ENCODE measurements around the gene ARHGAP33. TPM values are rescaled to one million over a fixed set of nuclear protein-coding genes. Genes with fewer than 3 reads are reported as not detected.
A peak's percentile ranks its signal among the peaks of the same experiment; 100 is the strongest.

The ARHGAP33 gene
- total and polyA plus RNA-seq, 2 of the 4 experiments (the other 2 are of a cell fraction) = 0.72 to 11.9 TPM

DNA sequence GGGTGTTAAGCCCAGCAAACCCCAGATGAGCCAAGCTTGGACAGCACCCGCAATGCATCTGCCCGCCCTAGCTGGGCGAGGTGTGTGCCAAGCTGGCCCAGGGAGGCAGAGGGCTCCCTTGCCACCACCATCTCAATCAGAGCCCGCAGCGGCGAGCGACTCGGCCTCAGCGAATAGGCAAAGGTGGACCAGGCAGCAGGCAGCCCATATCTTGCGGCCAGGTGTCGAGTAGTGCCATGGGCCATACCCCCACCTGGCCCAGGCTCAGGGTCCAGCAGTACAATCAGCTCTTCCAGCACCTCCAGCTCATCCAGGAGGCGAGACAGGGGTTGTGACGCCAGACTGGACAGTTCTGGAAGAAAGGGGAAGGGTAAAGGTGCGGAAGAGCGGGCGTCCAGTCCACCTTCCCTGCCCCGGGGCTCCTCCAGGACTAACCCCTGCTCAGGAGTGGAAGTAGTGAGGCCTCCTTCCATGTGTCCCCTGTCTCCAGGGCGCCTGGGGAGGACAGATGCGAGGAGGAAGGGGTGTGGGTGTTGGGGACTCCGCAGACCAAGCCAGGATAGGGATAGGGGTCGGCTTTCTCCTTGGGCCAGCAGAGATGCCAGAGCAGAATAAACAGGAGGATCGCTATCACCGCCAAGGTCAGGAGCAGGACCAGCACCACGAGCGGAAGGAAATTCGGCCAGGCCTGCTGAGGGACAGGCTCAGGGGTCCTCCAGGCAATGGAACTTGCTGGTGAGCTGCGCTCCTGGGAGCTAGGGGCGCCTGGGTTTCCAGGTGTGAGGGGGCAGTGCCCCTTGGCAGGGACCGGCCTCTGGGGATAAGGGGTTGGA, 35.9 kb upstream of the ARHGAP33 start:
- Histone ChIP-seq H3K4me3 (ENCODE audit: insufficient read depth, low read depth, low read length) (no peak overlapping the region), H2AFZ (replicated peaks; ENCODE audit: low read length, poor library complexity) (peak overlapping the region; percentile 93), H2BK5ac (ENCODE audit: low read depth, low read length, poor library complexity, severe bottlenecking) (no peak overlapping the region), H3K56ac (ENCODE audit: extremely low read depth, insufficient read depth, low read length) (no peak overlapping the region), H2AK9ac (replicated peaks; ENCODE audit: low read depth, low read length, poor library complexity) (peak overlapping the region; percentile 3), H4K8ac (ENCODE audit: low read depth in 2 of 2, low read length in 2 of 2) (no peak overlapping the region), H3K79me1 (ENCODE audit: low read depth in 1 of 2, low read length in 2 of 2) (peaks cover 0 to 18% of the 10 kb centered on the region in 2 experiments; a peak in 2 of 4 replicates), H3K23ac (ENCODE audit: low read depth, low read length) (no peak overlapping the region), H2BK15ac (ENCODE audit: low read depth, low read length) (no peak overlapping the region), H3K4ac (ENCODE audit: low read depth, low read length) (no peak overlapping the region), H2AK5ac (ENCODE audit: low read depth, low read length) (no peak overlapping the region), H4K5ac (ENCODE audit: low read depth, low read length) (no peak overlapping the region), H3K18ac (ENCODE audit: low read depth, low read length) (no peak overlapping the region), H3K9me3 (ENCODE audit: control insufficient read depth, insufficient read depth, low read length) (no peaks in the 10 kb centered on the region), H2BK120ac (ENCODE audit: low read depth, low read length) (no peak overlapping the region), H3K9me1 (ENCODE audit: insufficient read depth, low read length) (peaks cover 5% of the 10 kb centered on the region; the same call in 1 of the 2 replicates), H3K4me1 (ENCODE audit: control insufficient read depth, insufficient read depth, low read length) (0 out of 2 replicates have a peak, but pooled peaks cover 3% of the 10 kb centered on the region), H3K14ac (replicated peaks; ENCODE audit: low read depth, low read length) (no peak overlapping the region), H3K4me2 (ENCODE audit: low read depth, low read length) (no peak overlapping the region; the same call in 1 of the 2 replicates), H3K9ac (ENCODE audit: low read depth, low read length) (no peak overlapping the region), H3K27ac (ENCODE audit: insufficient read depth, low read length) (no peak overlapping the region), H3K36me3 (ENCODE audit: control insufficient read depth, insufficient read depth, low read length) (peaks cover 39% of the 10 kb centered on the region), H4K20me1 (ENCODE audit: insufficient read depth, low read length) (no peaks in the 10 kb centered on the region; the same call in 1 of the 2 replicates), H2BK20ac (ENCODE audit: low read depth, low read length) (no peak overlapping the region), H4K91ac (ENCODE audit: insufficient read depth, low read depth, low read length) (no peak overlapping the region), H3K27me3 (ENCODE audit: control insufficient read depth, insufficient read depth, low read length) (no peaks in the 10 kb centered on the region)
- no TSS peak for BruUV-seq (replicated peaks)
- POLR2A ChIA-PET (ENCODE audit: unreplicated experiment) = no interaction called here
- no peak for DNase-seq
- dilution Hi-C loops (cut with HindIII; ENCODE audit: low sequenced_read_pairs, unreplicated experiment) (no loop called here), in situ Hi-C loops (cut with MboI; ENCODE audit: low sequenced_read_pairs) (no loop called here), intact Hi-C loops (cut with micrococcal nuclease) (no loop called here)
- WGBS, 2 experiments (ENCODE audit: extremely low coverage in 2 of 2, insufficient read length in 1 of 2) = 43% methylated on average over 3 of the region's 29 CpGs; no CpG with 5 or more reads in 1 of the 2 experiments
- CTCF ChIA-PET = interaction anchor here (1.2 kb wide), 1 partner anchor 9 kb away, joined by 5 read pairs; no protein-coding TSS in a partner anchor
- no peak for ATAC-seq (ENCODE audit: low read depth)
- TF ChIP-seq RFX5 (IDR thresholded peaks at IDR 0.05; ENCODE audit: low read depth, low read length) = no peak
- TF ChIP-seq RAD21 (IDR thresholded peaks at IDR 0.05; ENCODE audit: low read length) = no peak
- no peak for TF ChIP-seq SMC3 (IDR thresholded peaks at IDR 0.05; ENCODE audit: low read depth, low read length)
- no peak for TF ChIP-seq MAZ (IDR thresholded peaks at IDR 0.05; ENCODE audit: borderline replicate concordance, low read depth, low read length)
- TF ChIP-seq CEBPB (IDR thresholded peaks at IDR 0.05; ENCODE audit: low read depth, low read length) = no peak
- TF ChIP-seq, protein P1, sequence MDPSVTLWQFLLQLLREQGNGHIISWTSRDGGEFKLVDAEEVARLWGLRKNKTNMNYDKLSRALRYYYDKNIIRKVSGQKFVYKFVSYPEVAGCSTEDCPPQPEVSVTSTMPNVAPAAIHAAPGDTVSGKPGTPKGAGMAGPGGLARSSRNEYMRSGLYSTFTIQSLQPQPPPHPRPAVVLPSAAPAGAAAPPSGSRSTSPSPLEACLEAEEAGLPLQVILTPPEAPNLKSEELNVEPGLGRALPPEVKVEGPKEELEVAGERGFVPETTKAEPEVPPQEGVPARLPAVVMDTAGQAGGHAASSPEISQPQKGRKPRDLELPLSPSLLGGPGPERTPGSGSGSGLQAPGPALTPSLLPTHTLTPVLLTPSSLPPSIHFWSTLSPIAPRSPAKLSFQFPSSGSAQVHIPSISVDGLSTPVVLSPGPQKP (IDR thresholded peaks at IDR 0.05; ENCODE audit: borderline replicate concordance, low read depth, low read length) = no peak
- no peak for TF ChIP-seq MXI1 (IDR thresholded peaks at IDR 0.05; ENCODE audit: borderline replicate concordance, low read depth, low read length)
- TF ChIP-seq, protein P2, sequence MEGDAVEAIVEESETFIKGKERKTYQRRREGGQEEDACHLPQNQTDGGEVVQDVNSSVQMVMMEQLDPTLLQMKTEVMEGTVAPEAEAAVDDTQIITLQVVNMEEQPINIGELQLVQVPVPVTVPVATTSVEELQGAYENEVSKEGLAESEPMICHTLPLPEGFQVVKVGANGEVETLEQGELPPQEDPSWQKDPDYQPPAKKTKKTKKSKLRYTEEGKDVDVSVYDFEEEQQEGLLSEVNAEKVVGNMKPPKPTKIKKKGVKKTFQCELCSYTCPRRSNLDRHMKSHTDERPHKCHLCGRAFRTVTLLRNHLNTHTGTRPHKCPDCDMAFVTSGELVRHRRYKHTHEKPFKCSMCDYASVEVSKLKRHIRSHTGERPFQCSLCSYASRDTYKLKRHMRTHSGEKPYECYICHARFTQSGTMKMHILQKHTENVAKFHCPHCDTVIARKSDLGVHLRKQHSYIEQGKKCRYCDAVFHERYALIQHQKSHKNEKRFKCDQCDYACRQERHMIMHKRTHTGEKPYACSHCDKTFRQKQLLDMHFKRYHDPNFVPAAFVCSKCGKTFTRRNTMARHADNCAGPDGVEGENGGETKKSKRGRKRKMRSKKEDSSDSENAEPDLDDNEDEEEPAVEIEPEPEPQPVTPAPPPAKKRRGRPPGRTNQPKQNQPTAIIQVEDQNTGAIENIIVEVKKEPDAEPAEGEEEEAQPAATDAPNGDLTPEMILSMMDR (conservative IDR thresholded peaks at IDR 0.05; ENCODE audit: low read depth, low read length) = no peak
- no peak for TF ChIP-seq MAFK (IDR thresholded peaks at IDR 0.05; ENCODE audit: low read depth, low read length)
- TF ChIP-seq CHD1 (IDR thresholded peaks at IDR 0.05; ENCODE audit: low read depth, low read length) = no peak
- TF ChIP-seq BHLHE40 (IDR thresholded peaks at IDR 0.05; ENCODE audit: low read depth, low read length) = no peak
- no peak for TF ChIP-seq POLR2A (IDR thresholded peaks at IDR 0.05; ENCODE audit: low read depth, low read length)
- no peak for TF ChIP-seq RCOR1 (IDR thresholded peaks at IDR 0.05; ENCODE audit: insufficient replicate concordance, low read length)
- TF ChIP-seq NFE2L2 (IDR thresholded peaks at IDR 0.05; ENCODE audit: low read depth, low read length) = no peak

Data from IMR-90 (cell line).